ENCODE data around the gene IARS1. TPM values are rescaled to one million over a fixed set of nuclear protein-coding genes. Genes with fewer than 3 reads are reported as not detected.

The IARS1 gene
- total and polyA plus RNA-seq, 2 donors = 30.8 to 83.9 TPM

Other genes with a start within 250 kb of the IARS1 start
- gene SPTLC1, start 178.3 kb downstream of the IARS1 start, total RNA-seq = 49.4 TPM
- gene SPTLC1, start 178.3 kb downstream of the IARS1 start, polyA plus RNA-seq = 44.3 TPM
- 30.7 TPM for gene NOL8, start 31.7 kb upstream of the IARS1 start, total RNA-seq
- 51.3 TPM for gene NOL8, start 31.7 kb upstream of the IARS1 start, polyA plus RNA-seq
- gene CENPP, start 32.3 kb upstream of the IARS1 start, total RNA-seq = 13.8 TPM
- gene CENPP, start 32.3 kb upstream of the IARS1 start, polyA plus RNA-seq = 3.9 TPM
- 10.1 TPM for gene OGN, start 110.9 kb upstream of the IARS1 start, total RNA-seq
- 3.4 TPM for gene OGN, start 110.9 kb upstream of the IARS1 start, polyA plus RNA-seq
- gene OMD, start 130.8 kb upstream of the IARS1 start, total RNA-seq = 0.61 TPM
- gene OMD, start 130.8 kb upstream of the IARS1 start, polyA plus RNA-seq = 1.3 TPM
- 9.8 TPM for gene ASPN, start 188.8 kb upstream of the IARS1 start, total RNA-seq
- gene ASPN, start 188.8 kb upstream of the IARS1 start, polyA plus RNA-seq = 3.9 TPM
- gene ECM2, start 242.3 kb upstream of the IARS1 start, total RNA-seq = 1.3 TPM
- gene ECM2, start 242.3 kb upstream of the IARS1 start, polyA plus RNA-seq = 3.5 TPM

All from thymus (tissue), 2 donors.